K562 (cell line): ENCODE measurements around the gene ERBB4. TPM values are rescaled to one million over a fixed set of nuclear protein-coding genes. Genes with fewer than 3 reads are reported as not detected.

Source experiments
- CEBPB ChIP-seq: fragments of 450-650 bp; IDR thresholded peaks from 2 replicates; pipeline ENCODE4 v1.6.1; 2016; ENCODE audit warnings: missing genetic modification characterization, missing compliant biosample characterization
- COPS2 ChIP-seq: fragments of 450-650 bp; conservative IDR thresholded peaks from 2 replicates; pipeline ENCODE4 v1.6.1; 2016; ENCODE audit warnings: mild to moderate bottlenecking, moderate library complexity
- NONO ChIP-seq, 2 experiments: fragments of 200-400 bp in 1 of 2; fragments of 450-650 bp in 1 of 2; formaldehyde crosslinking in 1 of 2; IDR thresholded peaks; 2 replicates each; pipeline ENCODE4 v1.6.1; 2017; ENCODE audit warnings: low read depth in 2 of 2, mild to moderate bottlenecking in 2 of 2, moderate library complexity in 2 of 2, low read length in 1 of 2
- PRDM10 ChIP-seq: fragments of 450-650 bp; IDR thresholded peaks from 2 replicates; pipeline ENCODE4 v1.6.1; 2018; ENCODE audit not compliant: partially characterized antibody
- XRCC3 ChIP-seq: fragments of 450-650 bp; IDR thresholded peaks from 2 replicates; pipeline ENCODE4 v1.6.1; 2017; ENCODE audit warnings: mild to moderate bottlenecking, moderate library complexity
- ZNF282 ChIP-seq: sonication (generic); formaldehyde crosslinking; IDR thresholded peaks from 2 replicates; pipeline ENCODE4 v1.8.1; 2023; ENCODE audit warnings: missing genetic modification reagents
- ZNF407 ChIP-seq: fragments of 450-650 bp; IDR thresholded peaks from 2 replicates; pipeline ENCODE4 v1.6.1; 2016; ENCODE audit warnings: low read depth
- ZNF408 ChIP-seq: fragments of 250-450 bp; sonication (Bioruptor Pico); IDR thresholded peaks from 2 replicates; pipeline ENCODE4 v1.4.0; 2020; ENCODE audit warnings: low read depth, mild to moderate bottlenecking, moderate library complexity
- polyA plus RNA-seq, 8 experiments: library from polyadenylated mRNA; depleted of rRNA in 4 of 8; stranded (reverse) in 5 of 8; unstranded in 3 of 8; fragments of >200 nt; fragmentation: Nextera tagmentation in 2 of 8; fragmentation: Illumina TruSeq in 1 of 8; extraction: Ambion mirVana in 2 of 8; extraction: Trizol in 1 of 8; gene quantifications; 2 replicates each; pipeline versions ENCODE4 v1.2.1 to v1.2.3, GENCODE V29; 2011 to 2014; ENCODE audit warnings: inconsistent platforms in 1 of 8, missing spikeins in 1 of 8
- total RNA-seq, 7 experiments: library from RNA; depleted of rRNA in 6 of 7; stranded (reverse); fragments of >200 nt in 6 of 7; fragmentation: Illumina TruSeq in 2 of 7; extraction: Trizol in 2 of 7; gene quantifications; 2 replicates each; pipeline versions ENCODE4 v1.2.1 to v1.2.3, GENCODE V29; 2011 to 2021; ENCODE audit warnings: low replicate concordance in 1 of 7
- TF ChIP-seq, protein P1 (sequence below): fragments of 450-650 bp; formaldehyde crosslinking; IDR thresholded peaks from 2 replicates; pipeline ENCODE4 v1.4.0; 2020; ENCODE audit warnings: mild to moderate bottlenecking, moderate library complexity

The ERBB4 gene
- total and polyA plus RNA-seq, 9 of the 15 experiments (the other 6 are each of a cell fraction or from before 2014, with no cell fraction given): not detected

DNA sequence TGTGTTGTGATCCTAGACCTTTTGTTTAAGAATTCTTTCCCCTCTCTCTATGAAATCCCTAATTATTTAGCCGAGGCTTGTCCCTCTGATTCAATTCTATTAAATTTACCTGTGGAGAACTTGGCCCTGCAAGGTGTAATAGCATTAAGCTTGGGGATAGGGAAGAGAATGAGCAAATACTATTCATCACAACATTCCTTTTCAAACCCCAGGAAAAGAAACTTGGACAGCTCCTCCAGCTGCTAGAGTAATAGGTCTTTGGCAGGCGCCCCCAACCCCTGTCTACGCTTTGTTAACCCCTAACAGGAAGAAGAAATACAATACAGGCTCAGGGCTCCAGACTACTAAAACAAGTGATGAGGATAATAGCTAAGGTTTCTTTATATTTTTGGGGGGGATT is 1025.2 kb downstream of the ERBB4 start (continued):
- TF ChIP-seq PRDM10 (no peak), ZNF407 (no peak), ZNF282 (CRISPR knock-in tag) (no peak), CEBPB (tag) (no peak), COPS2 (no peak), NONO (IDR thresholded peaks at IDR 0.05; ENCODE audit: low read depth in 2 of 2, low read length in 1 of 2) (no peak), XRCC3 (no peak), ZNF408 (CRISPR knock-in tag) (no peak)
- TF ChIP-seq, protein P1, sequence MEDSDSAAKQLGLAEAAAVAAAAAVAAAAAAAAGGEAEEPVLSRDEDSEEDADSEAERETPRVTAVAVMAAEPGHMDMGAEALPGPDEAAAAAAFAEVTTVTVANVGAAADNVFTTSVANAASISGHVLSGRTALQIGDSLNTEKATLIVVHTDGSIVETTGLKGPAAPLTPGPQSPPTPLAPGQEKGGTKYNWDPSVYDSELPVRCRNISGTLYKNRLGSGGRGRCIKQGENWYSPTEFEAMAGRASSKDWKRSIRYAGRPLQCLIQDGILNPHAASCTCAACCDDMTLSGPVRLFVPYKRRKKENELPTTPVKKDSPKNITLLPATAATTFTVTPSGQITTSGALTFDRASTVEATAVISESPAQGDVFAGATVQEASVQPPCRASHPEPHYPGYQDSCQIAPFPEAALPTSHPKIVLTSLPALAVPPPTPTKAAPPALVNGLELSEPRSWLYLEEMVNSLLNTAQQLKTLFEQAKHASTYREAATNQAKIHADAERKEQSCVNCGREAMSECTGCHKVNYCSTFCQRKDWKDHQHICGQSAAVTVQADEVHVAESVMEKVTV (CRISPR knock-in tag): no peak
- TF ChIP-seq, all 486 proteins: peak for 0
